Sigmoid colon (tissue), 7 donors: ENCODE results near the gene ROBO4. TPM values are rescaled to one million over a fixed set of nuclear protein-coding genes. Genes with fewer than 3 reads are reported as not detected.

Experiments used
- DNase-seq: peaks from one replicate; pipeline ENCODE4 v3.0.0-alpha.2; 2019
- H3K27ac ChIP-seq, 4 donors: fragments of 200-600 bp; sonication (generic); one replicate each; pipeline ENCODE4 v1.5.1; 2016 to 2019; ENCODE audit warnings: mild to moderate bottlenecking in 1 of 4
- H3K27me3 ChIP-seq, 3 donors: fragments of 200-600 bp; sonication (generic); one replicate each; pipeline ENCODE4 v1.5.1; 2019; ENCODE audit warnings: mild to moderate bottlenecking in 1 of 3
- H3K36me3 ChIP-seq, 4 donors: fragments of 200-600 bp; sonication (generic); one replicate each; pipeline ENCODE4 v1.5.1; 2016 to 2019
- H3K4me1 ChIP-seq, 4 donors: fragments of 200-600 bp; sonication (generic); one replicate each; pipeline ENCODE4 v1.5.1; 2017 to 2019
- H3K4me3 ChIP-seq, 4 donors: fragments of 200-600 bp; sonication (generic); one replicate each; pipeline ENCODE4 v1.5.1; 2017 to 2019; ENCODE audit warnings: mild to moderate bottlenecking in 2 of 4, moderate library complexity in 1 of 4
- H3K9me3 ChIP-seq, 4 donors: fragments of 200-600 bp in 3 of 4; sonication (generic) in 3 of 4; one replicate each; pipeline versions ENCODE4 v1.5.1 to v1.6.1; 2013 to 2019
- CTCF ChIP-seq, 4 experiments: fragments of 450-650 bp in 3 of 4; fragments of 200-600 bp in 1 of 4; IDR thresholded peaks; one replicate each; pipeline ENCODE4 v1.5.1; 2016 to 2019; ENCODE audit warnings: antibody characterized with exemption in 4 of 4, mild to moderate bottlenecking in 3 of 4, moderate library complexity in 2 of 4
- EP300 ChIP-seq, 4 donors: sonication (generic); formaldehyde crosslinking; IDR thresholded peaks; one replicate each; pipeline ENCODE4 v1.6.1; 2017; ENCODE audit warnings: antibody characterized with exemption in 4 of 4
- POLR2A ChIP-seq, 2 donors: fragments of 450-650 bp; IDR thresholded peaks; one replicate each; pipeline ENCODE4 v1.6.1; 2016; ENCODE audit warnings: antibody characterized with exemption in 2 of 2, mild to moderate bottlenecking in 2 of 2, moderate library complexity in 2 of 2
- POLR2AphosphoS5 ChIP-seq, 4 donors: sonication (generic); formaldehyde crosslinking; IDR thresholded peaks; one replicate each; pipeline ENCODE4 v1.6.1; 2017; ENCODE audit warnings: antibody characterized with exemption in 4 of 4
- WGBS, 2 donors: extraction: QIAGEN DNeasy Blood & Tissue Kit; methylation state at CpG; one replicate each; pipeline ENCODE4 v1.1.7; 2013; 5-methylcytosine and 5-hydroxymethylcytosine counted together
- intact Hi-C: fragments of 100-400 bp; cut with DNase I; formaldehyde crosslinking; loops from one replicate; pipeline ENCODE4 v1.15.1; 2023
- polyA plus RNA-seq, 3 donors: library from polyadenylated mRNA; stranded (reverse); fragments of 200-250 nt; gene quantifications; one replicate each; pipeline ENCODE4 v1.2.3, GENCODE V29; 2013
- total RNA-seq, 4 donors: library from RNA; depleted of rRNA; stranded (reverse); fragments of >200 nt; gene quantifications; one replicate each; pipeline ENCODE4 v1.1.0, GENCODE V29; 2016
- donor health status: healthy with polysubstance abuse.
- donor health status: Bipolar disorder and iron deficiency.
- donor health status: healthy.

The ROBO4 gene
- total and polyA plus RNA-seq, 7 donors: 0.46 to 13.8 (median 8.1) TPM

GRCh38 chr11:124943254-124943616 lies 45.6 kb upstream of the ROBO4 start:
- intact Hi-C loops: no loop called here
- WGBS, 2 donors: 77 to 80% methylated on average over 5 of the region's 5 CpGs
- no peak for DNase-seq
- H3K36me3 ChIP-seq: no peaks in the 10 kb centered on the region
- no peak overlapping the region for H3K27ac ChIP-seq
- no peaks in the 10 kb centered on the region for H3K4me1 ChIP-seq
- no peaks in the 10 kb centered on the region for H3K9me3 ChIP-seq
- H3K27me3 ChIP-seq: no peaks in the 10 kb centered on the region
- TF ChIP-seq CTCF (IDR thresholded peaks at IDR 0.05) (no peak), EP300 (IDR thresholded peaks at IDR 0.05) (no peak), POLR2AphosphoS5 (IDR thresholded peaks at IDR 0.05) (no peak), POLR2A (IDR thresholded peaks at IDR 0.05) (no peak)
- no peak overlapping the region for H3K4me3 ChIP-seq

GRCh38 chr11:124942466-124943253 lies 45.0 kb upstream of the ROBO4 start:
- no peak for TF ChIP-seq POLR2AphosphoS5 (IDR thresholded peaks at IDR 0.05)
- Histone ChIP-seq H3K9me3 (no peaks in the 10 kb centered on the region), H3K36me3 (no peaks in the 10 kb centered on the region), H3K27me3 (no peaks in the 10 kb centered on the region), H3K4me1 (no peaks in the 10 kb centered on the region), H3K27ac (no peak overlapping the region), H3K4me3 (no peak overlapping the region)
- intact Hi-C loops: no loop called here
- WGBS, 2 donors: 47 to 71% methylated on average over 6 of the region's 6 CpGs
- DNase-seq: no peak

GRCh38 chr11:124941703-124942102 lies 44.0 kb upstream of the ROBO4 start:
- H3K4me3 ChIP-seq: no peak overlapping the region
- WGBS, 2 donors: 82 to 84% methylated on average over 1 of the region's 1 CpG
- TF ChIP-seq POLR2AphosphoS5 (IDR thresholded peaks at IDR 0.05) (no peak), CTCF (IDR thresholded peaks at IDR 0.05) (no peak), POLR2A (IDR thresholded peaks at IDR 0.05) (no peak), EP300 (IDR thresholded peaks at IDR 0.05) (no peak)
- intact Hi-C loops: no loop called here
- H3K27ac ChIP-seq: no peak overlapping the region
- no peaks in the 10 kb centered on the region for H3K9me3 ChIP-seq
- no peak for DNase-seq
- no peaks in the 10 kb centered on the region for H3K4me1 ChIP-seq
- peaks cover 0 to under 1% (median 0%) of the 10 kb centered on the region in 3 donors for H3K27me3 ChIP-seq
- no peaks in the 10 kb centered on the region for H3K36me3 ChIP-seq

GRCh38 chr11:124938970-124939369 lies 41.3 kb upstream of the ROBO4 start:
- Histone ChIP-seq H3K9me3 (no peaks in the 10 kb centered on the region), H3K27ac (no peak overlapping the region), H3K4me3 (no peak overlapping the region), H3K27me3 (peaks cover 0 to 4% (median 3%) of the 10 kb centered on the region in 3 donors), H3K4me1 (no peaks in the 10 kb centered on the region), H3K36me3 (no peaks in the 10 kb centered on the region)
- intact Hi-C loops: no loop called here
- no peak for DNase-seq
- 85 to 90% methylated on average over 6 of the region's 6 CpGs for WGBS, 2 donors
- TF ChIP-seq POLR2A (IDR thresholded peaks at IDR 0.05) (no peak), EP300 (IDR thresholded peaks at IDR 0.05) (no peak), POLR2AphosphoS5 (IDR thresholded peaks at IDR 0.05) (no peak), CTCF (IDR thresholded peaks at IDR 0.05) (no peak)

- no peaks in the 10 kb centered on the region for H3K4me1 ChIP-seq
- peaks cover 0 to 4% (median 3%) of the 10 kb centered on the region in 3 donors for H3K27me3 ChIP-seq
- H3K9me3 ChIP-seq: no peaks in the 10 kb centered on the region
- no peaks in the 10 kb centered on the region for H3K36me3 ChIP-seq
- DNase-seq: no peak
- H3K27ac ChIP-seq: no peak overlapping the region
- TF ChIP-seq CTCF (IDR thresholded peaks at IDR 0.05) (no peak), POLR2A (IDR thresholded peaks at IDR 0.05) (no peak), POLR2AphosphoS5 (IDR thresholded peaks at IDR 0.05) (no peak), EP300 (IDR thresholded peaks at IDR 0.05) (no peak)
- no peak overlapping the region for H3K4me3 ChIP-seq
- 70 to 84% methylated on average over 6 of the region's 6 CpGs for WGBS, 2 donors
- intact Hi-C loops: no loop called here
These were observed 40.6 kb upstream of the ROBO4 start for GRCh38 chr11:124938206-124938765.
